Esophagus squamous epithelium (tissue), 5 donors: ENCODE data around the gene PPP1R7. TPM values are rescaled to one million over a fixed set of nuclear protein-coding genes. Genes with fewer than 3 reads are reported as not detected.
"Not testable (repeated sequence)": the region's sequence is repeated elsewhere in the genome, so short reads cannot be mapped to it uniquely, and the experiment has no call there.

Experiments
- DNase-seq: peaks from one replicate; lab custom pipeline; 2025; lab: John Stamatoyannopoulos, UW
- H3K27ac ChIP-seq, 4 donors: fragments of 200-600 bp; sonication (generic); one replicate each; pipeline ENCODE4 v1.5.1; 2016 to 2019; ENCODE audit warnings: mild to moderate bottlenecking in 1 of 4
- H3K27me3 ChIP-seq, 4 donors: fragments of 200-600 bp; sonication (generic); 1 replicate in 3 of 4; 2 replicates in 1 of 4; pipeline versions ENCODE4 v1.5.1 to v1.6.0; 2017 to 2021; ENCODE audit warnings: antibody characterized with exemption in 1 of 4
- H3K36me3 ChIP-seq, 3 donors: fragments of 200-600 bp; sonication (generic); one replicate each; pipeline ENCODE4 v1.5.1; 2016 to 2019
- H3K4me1 ChIP-seq, 3 donors: fragments of 200-600 bp; sonication (generic); one replicate each; pipeline ENCODE4 v1.5.1; 2017 to 2019
- H3K4me3 ChIP-seq, 4 donors: fragments of 200-600 bp; sonication (generic); 1 replicate in 3 of 4; 2 replicates in 1 of 4; pipeline ENCODE4 v1.5.1; 2016 to 2019; ENCODE audit warnings: mild to moderate bottlenecking in 2 of 4, moderate library complexity in 1 of 4
- H3K9me3 ChIP-seq, 3 donors: fragments of 200-600 bp; sonication (generic); one replicate each; pipeline ENCODE4 v1.5.1; 2016 to 2019
- CTCF ChIP-seq, 6 experiments: fragments of 450-650 bp in 4 of 6; fragments of 200-600 bp in 2 of 6; sonication (generic) in 2 of 6; IDR thresholded peaks; one replicate each; pipeline ENCODE4 v1.5.1; 2016 to 2019; ENCODE audit warnings: antibody characterized with exemption in 6 of 6, mild to moderate bottlenecking in 4 of 6, moderate library complexity in 4 of 6
- POLR2A ChIP-seq, 4 donors: fragments of 450-650 bp; IDR thresholded peaks; one replicate each; pipeline ENCODE4 v1.6.1; 2017; ENCODE audit warnings: antibody characterized with exemption in 4 of 4, mild to moderate bottlenecking in 4 of 4, moderate library complexity in 3 of 4
- WGBS, 2 donors: methylation state at CpG; one replicate each; pipeline ENCODE4 v1.1.5; 2018; 5-methylcytosine and 5-hydroxymethylcytosine counted together
- intact Hi-C: fragments of 100-400 bp; cut with DNase I; formaldehyde crosslinking; loops from one replicate; pipeline ENCODE4 v1.15.0; 2022
- total RNA-seq, 4 donors: library from RNA; depleted of rRNA; stranded (reverse); fragments of >200 nt; gene quantifications; one replicate each; pipeline ENCODE4 v1.1.0, GENCODE V29; 2016
- donor health status: DM: yes; HTN: yes; CAD: no.

PPP1R7 gene
- total RNA-seq, result 100 to 1,000 TPM in 1 of 4 donors, 10 to 100 TPM in 3; 53.5 to 108 (median 63.3) TPM

- peak in 3 of 4 donors; percentile 22 to 76 (median 45) for TF ChIP-seq POLR2A (IDR thresholded peaks at IDR 0.05)
- peak in 1 of 6 experiments; percentile 14 for TF ChIP-seq CTCF (IDR thresholded peaks at IDR 0.05)
- Histone ChIP-seq H3K4me1 (peaks cover 20 to 36% (median 20%) of the 10 kb centered on the region in 3 donors), H3K27me3 (no peaks in the 10 kb centered on the region), H3K9me3 (no peaks in the 10 kb centered on the region), H3K4me3 (peak within 1 kb of the TSS; percentile 80 to 100 (median 98)), H3K36me3 (peaks cover 0 to 23% (median 0%) of the 10 kb centered on the region in 3 donors), H3K27ac (peak within 1 kb of the TSS; percentile 87 to 95 (median 92))
- peak; percentile 86 for DNase-seq
- WGBS, 2 donors, result 2% methylated on average over 7 of the region's 73 CpGs; no CpG with 5 or more reads in 1 of the 2 donors
- intact Hi-C loops, result no loop called here
These were observed at the start of gene PPP1R7 for GRCh38 chr2:241149925-241150659. Gene PPP1R7 (plus strand): TSS chr2:241150467. CDS start chr2:241150496, 29 bp downstream.

GRCh38 chr2:241102239-241102803 is 47.9 kb upstream of the PPP1R7 start, which contains the start of gene MTERF4:
Gene MTERF4 (minus strand): TSS chr2:241102287. CDS start chr2:241102273, 14 bp downstream.
- H3K36me3 ChIP-seq, result peaks cover 0 to 43% (median 0%) of the 10 kb centered on the region in 3 donors
- intact Hi-C loops, result no loop called here
- no peak for DNase-seq
- peak within 1 kb of the TSS; percentile 87 to 96 (median 90) for H3K27ac ChIP-seq
- H3K4me3 ChIP-seq, result peak within 1 kb of the TSS; percentile 84 to 98 (median 93)
- H3K9me3 ChIP-seq, result no peaks in the 10 kb centered on the region
- no peak for TF ChIP-seq CTCF (IDR thresholded peaks at IDR 0.05)
- TF ChIP-seq POLR2A (IDR thresholded peaks at IDR 0.05), result peak in 3 of 4 donors; percentile 22 to 74 (median 61)
- WGBS, 2 donors, result 0% methylated on average over 3 to 10 of the region's 56 CpGs
- no peaks in the 10 kb centered on the region for H3K27me3 ChIP-seq
- peaks cover 15 to 48% (median 20%) of the 10 kb centered on the region in 3 donors for H3K4me1 ChIP-seq

GRCh38 chr2:241103176-241103595 is 47.1 kb upstream of the PPP1R7 start:
- no peaks in the 10 kb centered on the region for H3K27me3 ChIP-seq
- peaks cover 0 to 35% (median 0%) of the 10 kb centered on the region in 3 donors for H3K36me3 ChIP-seq
- H3K4me3 ChIP-seq, result peak overlapping the region in 3 of 4 donors; percentile 92 to 98 (median 94)
- no peaks in the 10 kb centered on the region for H3K9me3 ChIP-seq
- TF ChIP-seq POLR2A (IDR thresholded peaks at IDR 0.05) (no peak), CTCF (IDR thresholded peaks at IDR 0.05) (no peak)
- intact Hi-C loops, result no loop called here
- WGBS, 2 donors, result 26 to 34% methylated on average over 5 of the region's 5 CpGs
- peaks cover 15 to 48% (median 20%) of the 10 kb centered on the region in 3 donors for H3K4me1 ChIP-seq
- no peak for DNase-seq
- peak overlapping the region; percentile 87 to 96 (median 90) for H3K27ac ChIP-seq

GRCh38 chr2:241104611-241105010 is 45.7 kb upstream of the PPP1R7 start:
- peaks cover 0 to 21% (median 0%) of the 10 kb centered on the region in 3 donors for H3K36me3 ChIP-seq
- 92 to 97% methylated on average over 9 of the region's 10 CpGs for WGBS, 2 donors
- H3K27me3 ChIP-seq, H3K4me3 ChIP-seq, intact Hi-C loops, H3K27ac ChIP-seq, H3K9me3 ChIP-seq, DNase-seq: not testable (repeated sequence)
- peaks cover 15 to 36% (median 20%) of the 10 kb centered on the region in 3 donors for H3K4me1 ChIP-seq

- H3K4me3 ChIP-seq, result no peak overlapping the region
- H3K27ac ChIP-seq, result no peak overlapping the region
- H3K27me3 ChIP-seq, result no peaks in the 10 kb centered on the region
- intact Hi-C loops, result no loop called here
- no peaks in the 10 kb centered on the region for H3K9me3 ChIP-seq
- WGBS, 2 donors, result 49 to 63% methylated on average over 2 to 3 of the region's 3 CpGs
- TF ChIP-seq POLR2A (IDR thresholded peaks at IDR 0.05), result no peak
- TF ChIP-seq CTCF (IDR thresholded peaks at IDR 0.05), result no peak
- H3K4me1 ChIP-seq, result peaks cover 15 to 25% (median 17%) of the 10 kb centered on the region in 3 donors
- peaks cover 0 to 10% (median 0%) of the 10 kb centered on the region in 3 donors for H3K36me3 ChIP-seq
- DNase-seq, result no peak
These were observed 44.6 kb upstream of the PPP1R7 start for GRCh38 chr2:241105641-241106040.
